KMS-11 (cell line): ENCODE data around the gene PRKRIP1.
A peak's percentile ranks its signal among the peaks of the same experiment; 100 is the strongest.
"Not testable (repeated sequence)": the region's sequence is repeated elsewhere in the genome, so short reads cannot be mapped to it uniquely, and the experiment has no call there.

ENCODE experiments used
- H2AFZ ChIP-seq: fragments of 200-600 bp; sonication (generic); 2 replicates; pipeline ENCODE4 v1.6.1; 2016; ENCODE audit warnings: antibody characterized with exemption, mixed run types, low read depth
- H3K27ac ChIP-seq: fragments of 200-600 bp; sonication (generic); 2 replicates; pipeline ENCODE4 v1.6.1; 2016; ENCODE audit warnings: mild to moderate bottlenecking, mixed run types
- H3K27me3 ChIP-seq: fragments of 200-600 bp; sonication (generic); 2 replicates; pipeline ENCODE4 v1.6.1; 2017; ENCODE audit warnings: mild to moderate bottlenecking, low read depth, mixed run types, moderate library complexity; ENCODE audit not compliant: insufficient read depth
- H3K36me3 ChIP-seq: fragments of 200-600 bp; sonication (generic); 2 replicates; pipeline ENCODE4 v1.6.1; 2017; ENCODE audit warnings: mild to moderate bottlenecking, mixed run types; ENCODE audit not compliant: insufficient read depth
- H3K4me1 ChIP-seq: fragments of 200-600 bp; sonication (generic); 2 replicates; pipeline ENCODE4 v1.6.1; 2016; ENCODE audit warnings: mild to moderate bottlenecking, low read depth, mixed run types; ENCODE audit not compliant: poor library complexity, severe bottlenecking
- H3K4me2 ChIP-seq: fragments of 200-600 bp; sonication (generic); 2 replicates; pipeline ENCODE4 v1.7.0; 2016; ENCODE audit warnings: mild to moderate bottlenecking, mixed run types
- H3K4me3 ChIP-seq: fragments of 200-600 bp; sonication (generic); IDR thresholded peaks from 2 replicates; pipeline ENCODE4 v1.6.1; 2017; ENCODE audit warnings: low read depth, low read length, mixed read lengths; ENCODE audit not compliant: insufficient read depth
- H3K79me2 ChIP-seq: fragments of 200-600 bp; sonication (generic); 2 replicates; pipeline ENCODE4 v1.6.1; 2016; ENCODE audit warnings: low read depth, mixed run types; ENCODE audit not compliant: insufficient read depth
- H3K9ac ChIP-seq: fragments of 200-600 bp; sonication (generic); 2 replicates; pipeline ENCODE4 v1.6.1; 2016; ENCODE audit warnings: mild to moderate bottlenecking, mixed run types
- H4K20me1 ChIP-seq: fragments of 200-600 bp; sonication (generic); 2 replicates; pipeline ENCODE4 v1.6.1; 2016; ENCODE audit warnings: mild to moderate bottlenecking, mixed run types; ENCODE audit not compliant: insufficient read depth
- TF ChIP-seq, protein P1 (sequence below): fragments of 200-600 bp; sonication (generic); conservative IDR thresholded peaks from 2 replicates; pipeline ENCODE4 v1.6.1; 2017; ENCODE audit warnings: low read depth, mild to moderate bottlenecking, antibody characterized with exemption, low read length, moderate library complexity, mixed read lengths

Gene PRKRIP1, protein sequence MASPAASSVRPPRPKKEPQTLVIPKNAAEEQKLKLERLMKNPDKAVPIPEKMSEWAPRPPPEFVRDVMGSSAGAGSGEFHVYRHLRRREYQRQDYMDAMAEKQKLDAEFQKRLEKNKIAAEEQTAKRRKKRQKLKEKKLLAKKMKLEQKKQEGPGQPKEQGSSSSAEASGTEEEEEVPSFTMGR

DNA sequence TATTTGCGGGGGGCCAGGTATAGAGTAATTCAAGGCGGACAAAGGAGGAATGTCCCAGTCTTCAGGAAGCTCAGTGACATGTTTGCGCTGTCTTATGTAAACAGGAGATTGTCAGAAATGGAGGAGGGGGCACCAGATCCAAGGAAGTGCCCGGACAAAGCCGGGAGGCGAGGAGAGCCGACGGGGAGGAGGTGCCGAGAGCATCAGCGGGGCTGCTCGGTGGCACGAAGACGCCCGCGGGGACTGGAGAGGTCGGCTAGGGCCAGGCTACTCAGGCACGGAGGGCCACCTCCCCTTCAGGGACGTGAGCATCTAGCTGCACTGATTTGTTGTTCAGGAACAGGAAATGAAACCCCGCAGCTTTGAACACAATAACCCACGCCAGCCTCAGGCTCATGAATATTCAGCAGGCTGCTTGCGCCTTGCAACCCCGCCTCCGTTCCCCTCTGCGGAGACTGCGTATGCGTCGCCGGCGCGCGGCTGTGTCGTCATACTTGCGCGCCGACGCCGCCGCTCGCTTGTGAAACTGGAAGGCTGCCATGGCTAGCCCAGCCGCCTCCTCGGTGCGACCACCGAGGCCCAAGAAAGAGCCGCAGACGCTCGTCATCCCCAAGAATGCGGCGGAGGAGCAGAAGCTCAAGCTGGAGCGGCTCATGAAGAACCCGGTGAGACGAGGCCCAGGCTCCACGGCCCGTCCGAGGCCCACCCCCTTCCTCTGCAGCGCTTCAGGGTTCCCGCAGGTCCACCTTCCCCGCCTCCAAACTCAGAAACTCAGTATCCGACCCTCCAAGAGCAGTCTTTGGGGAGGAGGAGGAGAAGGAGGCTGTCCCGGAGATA lies at the start of gene PRKRIP1:
TSS of gene PRKRIP1 (plus strand) at position 491 of the 837 bp plus-strand sequence. CDS start at position 540, 49 bp downstream.
- Histone ChIP-seq H4K20me1 (no peaks in the 10 kb centered on the region), H3K27ac (peak within 1 kb of the TSS; percentile 59), H3K9ac (peak within 1 kb of the TSS; percentile 87), H3K4me2 (peak within 1 kb of the TSS; percentile 85), H2AFZ (peak within 1 kb of the TSS; percentile 34; the same call in 1 of the 2 replicates), H3K36me3 (peaks cover 9% of the 10 kb centered on the region; the same call in 1 of the 2 replicates), H3K4me3 (no peak within 1 kb of the TSS), H3K79me2 (peaks cover 24% of the 10 kb centered on the region), H3K27me3 (no peaks in the 10 kb centered on the region), H3K4me1 (peaks cover 38% of the 10 kb centered on the region)
- TF ChIP-seq, protein P1, sequence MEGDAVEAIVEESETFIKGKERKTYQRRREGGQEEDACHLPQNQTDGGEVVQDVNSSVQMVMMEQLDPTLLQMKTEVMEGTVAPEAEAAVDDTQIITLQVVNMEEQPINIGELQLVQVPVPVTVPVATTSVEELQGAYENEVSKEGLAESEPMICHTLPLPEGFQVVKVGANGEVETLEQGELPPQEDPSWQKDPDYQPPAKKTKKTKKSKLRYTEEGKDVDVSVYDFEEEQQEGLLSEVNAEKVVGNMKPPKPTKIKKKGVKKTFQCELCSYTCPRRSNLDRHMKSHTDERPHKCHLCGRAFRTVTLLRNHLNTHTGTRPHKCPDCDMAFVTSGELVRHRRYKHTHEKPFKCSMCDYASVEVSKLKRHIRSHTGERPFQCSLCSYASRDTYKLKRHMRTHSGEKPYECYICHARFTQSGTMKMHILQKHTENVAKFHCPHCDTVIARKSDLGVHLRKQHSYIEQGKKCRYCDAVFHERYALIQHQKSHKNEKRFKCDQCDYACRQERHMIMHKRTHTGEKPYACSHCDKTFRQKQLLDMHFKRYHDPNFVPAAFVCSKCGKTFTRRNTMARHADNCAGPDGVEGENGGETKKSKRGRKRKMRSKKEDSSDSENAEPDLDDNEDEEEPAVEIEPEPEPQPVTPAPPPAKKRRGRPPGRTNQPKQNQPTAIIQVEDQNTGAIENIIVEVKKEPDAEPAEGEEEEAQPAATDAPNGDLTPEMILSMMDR = no peak

DNA sequence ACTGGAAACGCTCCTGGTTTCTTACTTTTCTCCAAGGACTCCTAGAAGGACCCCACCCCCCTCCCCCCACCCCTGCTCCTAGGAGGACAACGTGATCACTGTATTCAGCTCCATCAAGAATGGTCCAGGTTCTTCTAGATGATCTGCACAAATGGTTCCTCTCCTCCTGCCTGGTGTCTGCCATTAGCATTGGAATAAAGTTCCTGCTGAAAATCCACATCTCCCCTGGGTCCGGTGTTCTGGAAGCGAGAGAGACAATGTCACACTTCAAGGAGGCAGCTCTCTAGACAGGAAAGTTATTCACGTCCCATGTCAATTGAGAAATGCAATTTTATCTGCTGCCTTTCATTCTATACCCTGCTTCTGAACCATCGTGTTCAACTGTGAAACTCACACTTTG lies 49.2 kb upstream of the PRKRIP1 start:
- not testable (repeated sequence) for H2AFZ ChIP-seq

DNA sequence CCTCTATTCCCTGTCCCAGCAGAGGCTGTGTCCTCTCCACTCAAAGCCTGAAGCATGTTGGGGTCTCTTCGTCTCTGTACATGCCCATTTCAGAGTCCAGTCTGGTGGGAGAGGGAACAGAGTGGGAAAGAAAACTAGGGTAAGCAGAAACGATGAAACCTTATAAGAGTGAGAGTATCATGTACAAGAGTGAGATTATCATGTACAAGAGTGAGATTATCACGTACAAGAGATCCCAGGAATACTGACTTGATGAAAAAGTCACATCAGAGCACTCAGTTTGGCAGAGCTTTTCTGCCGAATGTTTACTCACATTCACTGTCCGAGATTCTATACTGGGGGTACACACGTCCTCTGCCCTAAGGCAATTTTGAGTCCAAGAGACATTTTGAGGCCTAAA lies 39.8 kb upstream of the PRKRIP1 start, which contains the start of gene SPDYE6:
TSS of gene SPDYE6 (minus strand) at position 101 of the 400 bp plus-strand sequence. CDS start 421 bp downstream, outside the sequence.
- H3K9ac ChIP-seq, H3K4me2 ChIP-seq, H3K4me1 ChIP-seq: not testable (repeated sequence)

More for the DNA sequence above, 49.2 kb upstream of the PRKRIP1 start:
- H3K4me3 ChIP-seq, H3K27ac ChIP-seq, H3K27me3 ChIP-seq, H4K20me1 ChIP-seq, H3K4me2 ChIP-seq, H3K4me1 ChIP-seq, H3K79me2 ChIP-seq, H3K36me3 ChIP-seq, H3K9ac ChIP-seq: not testable (repeated sequence)

DNA sequence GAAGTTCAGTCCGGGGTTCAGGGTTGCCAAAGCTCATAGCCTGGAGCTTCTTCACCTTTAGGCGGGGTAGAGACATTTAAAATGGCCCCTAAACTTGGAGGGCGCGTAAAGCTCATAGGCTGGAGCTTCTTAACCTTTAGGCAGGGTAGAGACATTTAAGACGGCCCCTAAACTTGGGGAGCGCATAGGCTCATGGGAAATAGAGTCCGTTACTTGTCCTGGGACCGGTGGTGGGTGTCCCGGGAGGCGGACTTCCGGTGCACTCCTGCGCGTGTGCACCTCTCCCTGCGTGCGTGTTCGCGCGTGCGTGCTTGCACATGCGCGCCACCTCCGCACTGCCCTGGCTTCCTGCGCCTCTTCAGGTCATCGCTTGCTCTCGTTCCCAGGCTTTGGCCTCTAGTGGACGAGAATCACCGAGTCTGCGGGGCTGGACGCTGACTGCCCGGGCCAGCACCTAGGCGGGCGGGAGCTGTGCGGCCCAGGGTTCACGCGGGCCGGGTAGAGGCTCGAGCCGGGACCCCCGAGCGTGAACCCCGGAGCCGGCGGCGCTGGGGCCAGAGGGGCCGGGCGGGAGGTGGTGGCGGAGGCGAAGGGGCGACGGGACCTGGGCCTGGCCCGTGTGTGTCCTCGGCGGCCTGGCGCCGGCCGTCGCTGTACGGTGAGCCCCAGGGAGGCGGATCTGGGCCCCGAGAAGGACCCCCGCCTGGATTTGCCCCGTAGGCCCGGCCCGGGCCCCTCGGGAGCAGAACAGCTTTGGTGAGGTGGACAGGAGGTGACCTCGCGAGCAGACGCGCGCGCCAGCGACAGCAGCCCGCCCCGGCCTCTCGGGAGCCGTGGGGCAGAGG lies 32.4 kb upstream of the PRKRIP1 start:
- not testable (repeated sequence) for H3K27me3 ChIP-seq, H3K36me3 ChIP-seq, H3K4me3 ChIP-seq, H4K20me1 ChIP-seq
- Histone ChIP-seq H3K4me1 (peaks cover 12% of the 10 kb centered on the region), H2AFZ (peak overlapping the region; percentile 54), H3K4me2 (peak overlapping the region; percentile 36), H3K27ac (peak overlapping the region; percentile 26), H3K79me2 (peaks cover 27% of the 10 kb centered on the region), H3K9ac (peak overlapping the region; percentile 73)

More for the DNA sequence above, 39.8 kb upstream of the PRKRIP1 start, which contains the start of gene SPDYE6:
- H2AFZ ChIP-seq, H3K79me2 ChIP-seq, H3K36me3 ChIP-seq, H3K27me3 ChIP-seq, H3K4me3 ChIP-seq, H4K20me1 ChIP-seq, H3K27ac ChIP-seq: not testable (repeated sequence)

DNA sequence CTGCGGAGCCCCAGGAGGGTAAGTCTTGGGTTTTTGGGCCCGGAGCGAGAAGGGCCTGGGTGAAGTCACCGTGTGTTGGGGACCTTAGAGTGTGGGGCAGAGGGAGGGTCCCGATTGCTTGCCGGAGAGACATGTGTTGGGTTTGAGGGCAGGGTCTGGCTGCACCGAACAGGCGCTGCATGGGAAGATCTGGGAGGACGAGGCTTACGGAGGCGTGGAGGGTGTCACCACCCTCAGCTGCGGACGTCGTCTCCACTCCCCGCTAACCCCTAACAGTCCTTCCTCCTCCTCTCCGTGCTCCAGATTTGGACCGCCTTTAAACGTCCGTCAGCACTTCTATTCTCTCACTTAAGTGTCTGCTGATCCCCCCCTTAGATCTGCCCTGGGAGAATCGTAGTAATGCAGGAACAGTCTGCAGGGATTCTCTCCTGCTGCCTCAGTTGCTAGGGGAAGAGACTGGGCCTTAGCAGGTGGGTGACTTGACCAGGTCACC lies 31.7 kb upstream of the PRKRIP1 start:
- peak overlapping the region; percentile 36 for H3K4me2 ChIP-seq
- H3K4me1 ChIP-seq = peaks cover 12% of the 10 kb centered on the region
- H3K27me3 ChIP-seq, H3K4me3 ChIP-seq, H2AFZ ChIP-seq, H3K36me3 ChIP-seq, H4K20me1 ChIP-seq: not testable (repeated sequence)
- H3K27ac ChIP-seq = peak overlapping the region; percentile 26; the same call in 1 of the 2 replicates
- H3K79me2 ChIP-seq = peaks cover 27% of the 10 kb centered on the region
- peak overlapping the region; percentile 73; the same call in 1 of the 2 replicates for H3K9ac ChIP-seq

DNA sequence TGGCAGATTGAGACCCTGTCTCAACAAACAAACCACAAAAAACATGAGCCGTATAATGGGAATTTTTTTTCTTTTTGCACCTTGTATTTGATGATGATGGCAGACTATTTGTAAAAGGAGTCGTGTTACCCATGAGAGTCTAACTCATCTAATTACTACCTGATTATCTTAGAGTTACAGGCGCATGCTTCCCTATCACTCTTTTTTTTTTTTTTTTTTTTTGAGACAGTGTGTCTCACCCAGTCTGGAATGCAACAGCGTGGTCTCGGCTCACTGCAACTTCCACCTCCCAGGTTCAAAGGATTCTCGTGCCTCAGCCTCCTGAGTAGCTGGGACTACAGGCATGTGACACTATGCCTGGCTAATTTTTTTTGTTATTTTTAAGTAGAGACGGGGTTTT lies 30.8 kb upstream of the PRKRIP1 start:
- Histone ChIP-seq H3K4me1 (peaks cover 14% of the 10 kb centered on the region), H3K79me2 (peaks cover 34% of the 10 kb centered on the region)
- H4K20me1 ChIP-seq, H2AFZ ChIP-seq, H3K4me2 ChIP-seq, H3K36me3 ChIP-seq, H3K27me3 ChIP-seq, H3K4me3 ChIP-seq, H3K27ac ChIP-seq, H3K9ac ChIP-seq: not testable (repeated sequence)

DNA sequence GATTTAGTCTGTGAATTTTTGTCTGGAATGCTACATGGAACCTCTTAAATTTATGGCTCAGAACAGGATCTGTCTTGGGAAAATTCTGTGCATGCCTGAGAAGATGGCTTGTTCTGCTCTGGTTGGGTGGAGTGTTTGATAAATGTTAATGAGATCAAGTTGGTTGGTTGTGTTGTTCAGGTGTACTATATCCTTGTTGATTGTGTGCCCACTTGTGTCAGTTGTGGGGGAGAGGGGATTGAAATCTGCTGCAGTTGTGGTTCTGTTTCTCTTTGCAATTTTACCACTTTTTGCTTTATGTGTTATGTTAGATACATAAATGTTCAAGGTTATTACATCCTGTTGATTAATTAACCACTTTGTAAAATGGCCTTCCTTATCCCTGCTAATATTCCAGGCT lies 26.1 kb upstream of the PRKRIP1 start:
- H3K4me1 ChIP-seq, H3K27ac ChIP-seq, H4K20me1 ChIP-seq, H3K9ac ChIP-seq, H3K27me3 ChIP-seq, H3K4me2 ChIP-seq, H2AFZ ChIP-seq, H3K36me3 ChIP-seq, H3K4me3 ChIP-seq: not testable (repeated sequence)
- H3K79me2 ChIP-seq = peaks cover 57% of the 10 kb centered on the region

DNA sequence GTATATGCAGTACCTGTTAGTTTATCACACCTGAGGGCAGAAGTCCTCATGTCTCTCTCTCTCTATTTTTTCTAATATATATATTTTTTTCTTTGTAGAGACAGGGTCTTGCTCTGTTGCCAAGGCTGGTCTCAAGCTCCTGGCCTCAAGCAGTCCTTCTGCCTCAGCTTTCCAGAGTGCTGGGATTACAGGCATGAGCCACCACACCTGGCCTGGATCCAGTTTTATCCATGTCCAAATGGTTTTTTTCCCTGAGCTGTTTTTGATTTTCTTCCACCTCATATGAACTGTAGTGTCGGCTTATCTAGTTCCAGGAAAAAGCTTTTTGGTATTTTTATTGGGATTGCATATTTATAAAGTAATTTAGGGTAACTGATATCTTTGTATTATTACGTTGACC lies 23.4 kb upstream of the PRKRIP1 start:
- not testable (repeated sequence) for H3K4me3 ChIP-seq, H3K27ac ChIP-seq, H4K20me1 ChIP-seq, H3K9ac ChIP-seq, H3K4me2 ChIP-seq, H2AFZ ChIP-seq, H3K4me1 ChIP-seq, H3K36me3 ChIP-seq, H3K27me3 ChIP-seq
- H3K79me2 ChIP-seq = peaks cover 49% of the 10 kb centered on the region
